Psoas muscle (tissue), 8 donors: ENCODE data around the gene PAX5. TPM values are rescaled to one million over a fixed set of nuclear protein-coding genes. Genes with fewer than 3 reads are reported as not detected.

Experiments used
- ATAC-seq, 4 donors: fragments of 200-7000 bp; cut with Tn5 transposase; one replicate each; pipeline ENCODE4 v1.9.1; 2020; ENCODE audit warnings: moderate library complexity in 3 of 4, mild to moderate bottlenecking in 2 of 4
- DNase-seq, 2 donors: peaks; one replicate each; pipeline ENCODE4 v3.0.0-alpha.2; 2020
- H3K27ac ChIP-seq: fragments of 200-600 bp; one replicate; pipeline ENCODE4 v1.8.0; 2022
- H3K27me3 ChIP-seq, 3 donors: fragments of 200-600 bp in 1 of 3; one replicate each; pipeline versions ENCODE4 v1.6.1 to v1.8.0; 2013 to 2022; ENCODE audit warnings: low read length in 2 of 3, mild to moderate bottlenecking in 2 of 3, moderate library complexity in 1 of 3; ENCODE audit not compliant: insufficient read depth in 3 of 3
- H3K36me3 ChIP-seq, 2 donors: fragments of 200-600 bp in 1 of 2; one replicate each; pipeline versions ENCODE4 v1.6.1 to v1.8.0; 2013 to 2022; ENCODE audit warnings: low read depth in 1 of 2, mild to moderate bottlenecking in 1 of 2, moderate library complexity in 1 of 2; ENCODE audit not compliant: insufficient read depth in 1 of 2
- H3K4me1 ChIP-seq: fragments of 200-600 bp; one replicate; pipeline ENCODE4 v1.8.0; 2022
- H3K4me3 ChIP-seq: fragments of 200-600 bp; one replicate; pipeline ENCODE4 v1.8.0; 2022; ENCODE audit warnings: mild to moderate bottlenecking
- H3K9me3 ChIP-seq: fragments of 200-600 bp; one replicate; pipeline ENCODE4 v1.8.0; 2022
- WGBS, 3 donors: extraction: QIAGEN DNeasy Blood & Tissue Kit; methylation state at CpG; one replicate each; pipeline versions ENCODE4 v1.1.6 to v1.1.7; 2013; 5-methylcytosine and 5-hydroxymethylcytosine counted together
- intact Hi-C, 2 donors: fragments of 100-400 bp; cut with DNase I; formaldehyde crosslinking; loops; one replicate each; pipeline versions ENCODE4 v1.11.0 to v1.14.2; 2022
- polyA plus RNA-seq, 3 donors: library from polyadenylated mRNA; stranded (reverse); fragments of 200-250 nt; gene quantifications; one replicate each; pipeline ENCODE4 v1.2.3, GENCODE V29; 2013
- total RNA-seq, 4 donors: library from RNA; stranded (reverse); fragmentation: NEBNext Ultra II Directional in 2 of 4; extraction: Animal tissue kit (Norgen Biotek cat#: 25700) in 2 of 4; gene quantifications; one replicate each; pipeline versions ENCODE4 v1.2.1 to v1.2.4, GENCODE V29; 2021 to 2023
- TF ChIP-seq, protein P1 (sequence below): fragments of 200-600 bp; IDR thresholded peaks from one replicate; pipeline ENCODE4 v1.8.0; 2022; ENCODE audit warnings: antibody characterized with exemption
- donor health status: healthy with polysubstance abuse.
- donor health status: DM: no; HTN: no; CAD: no; lungs with moderate emphysema.
- donor health status: Bipolar disorder and iron deficiency.
- donor health status: healthy.
- donor health status: DM: yes; HTN: yes; CAD: no.
- donor health status: DM: no; HTN: no; CAD: no.
- donor health status: DM: no; HTN: no; CAD: no.
- donor health status: DM: yes; HTN: yes; CAD: no.

The PAX5 gene
- total and polyA plus RNA-seq, 7 donors, result under 0.01 to 0.50 (median 0.06) TPM; not detected in 3

DNA sequence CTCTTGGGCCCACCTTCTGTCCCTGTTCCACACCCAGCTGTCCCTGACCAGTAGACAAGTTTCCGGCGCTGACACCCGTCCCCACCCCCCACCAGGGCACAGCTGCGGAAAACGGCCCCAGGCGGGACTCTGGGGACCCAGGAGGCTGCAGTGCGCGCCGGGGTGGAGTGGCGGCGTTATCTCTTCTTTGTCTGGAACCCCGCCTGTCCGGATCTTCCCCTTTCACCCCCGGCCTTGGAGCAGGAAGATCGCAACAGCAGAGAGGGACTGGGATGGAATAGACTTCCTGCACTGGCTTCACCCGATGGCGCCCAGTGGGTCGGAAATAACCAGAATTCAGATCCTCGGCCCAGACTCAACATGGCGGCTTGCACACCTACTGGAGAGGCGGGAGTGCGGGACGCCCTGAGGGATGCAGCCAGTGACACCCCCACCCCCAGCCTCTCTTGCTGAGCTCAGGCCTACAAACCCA lies 4.7 kb downstream of the PAX5 start:
- 2 to 4% (median 2%) methylated on average over 23 of the region's 23 CpGs for WGBS, 3 donors
- DNase-seq, result no peak
- no peak for ATAC-seq
- Histone ChIP-seq H3K9me3 (no peaks in the 10 kb centered on the region), H3K36me3 (no peaks in the 10 kb centered on the region), H3K27ac (no peak overlapping the region), H3K4me3 (peak overlapping the region; percentile 7), H3K27me3 (peaks cover 0 to 98% (median 69%) of the 10 kb centered on the region in 3 donors), H3K4me1 (peaks cover 33% of the 10 kb centered on the region)
- TF ChIP-seq, protein P1, sequence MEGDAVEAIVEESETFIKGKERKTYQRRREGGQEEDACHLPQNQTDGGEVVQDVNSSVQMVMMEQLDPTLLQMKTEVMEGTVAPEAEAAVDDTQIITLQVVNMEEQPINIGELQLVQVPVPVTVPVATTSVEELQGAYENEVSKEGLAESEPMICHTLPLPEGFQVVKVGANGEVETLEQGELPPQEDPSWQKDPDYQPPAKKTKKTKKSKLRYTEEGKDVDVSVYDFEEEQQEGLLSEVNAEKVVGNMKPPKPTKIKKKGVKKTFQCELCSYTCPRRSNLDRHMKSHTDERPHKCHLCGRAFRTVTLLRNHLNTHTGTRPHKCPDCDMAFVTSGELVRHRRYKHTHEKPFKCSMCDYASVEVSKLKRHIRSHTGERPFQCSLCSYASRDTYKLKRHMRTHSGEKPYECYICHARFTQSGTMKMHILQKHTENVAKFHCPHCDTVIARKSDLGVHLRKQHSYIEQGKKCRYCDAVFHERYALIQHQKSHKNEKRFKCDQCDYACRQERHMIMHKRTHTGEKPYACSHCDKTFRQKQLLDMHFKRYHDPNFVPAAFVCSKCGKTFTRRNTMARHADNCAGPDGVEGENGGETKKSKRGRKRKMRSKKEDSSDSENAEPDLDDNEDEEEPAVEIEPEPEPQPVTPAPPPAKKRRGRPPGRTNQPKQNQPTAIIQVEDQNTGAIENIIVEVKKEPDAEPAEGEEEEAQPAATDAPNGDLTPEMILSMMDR, result no peak
- intact Hi-C loops, result no loop called here

DNA sequence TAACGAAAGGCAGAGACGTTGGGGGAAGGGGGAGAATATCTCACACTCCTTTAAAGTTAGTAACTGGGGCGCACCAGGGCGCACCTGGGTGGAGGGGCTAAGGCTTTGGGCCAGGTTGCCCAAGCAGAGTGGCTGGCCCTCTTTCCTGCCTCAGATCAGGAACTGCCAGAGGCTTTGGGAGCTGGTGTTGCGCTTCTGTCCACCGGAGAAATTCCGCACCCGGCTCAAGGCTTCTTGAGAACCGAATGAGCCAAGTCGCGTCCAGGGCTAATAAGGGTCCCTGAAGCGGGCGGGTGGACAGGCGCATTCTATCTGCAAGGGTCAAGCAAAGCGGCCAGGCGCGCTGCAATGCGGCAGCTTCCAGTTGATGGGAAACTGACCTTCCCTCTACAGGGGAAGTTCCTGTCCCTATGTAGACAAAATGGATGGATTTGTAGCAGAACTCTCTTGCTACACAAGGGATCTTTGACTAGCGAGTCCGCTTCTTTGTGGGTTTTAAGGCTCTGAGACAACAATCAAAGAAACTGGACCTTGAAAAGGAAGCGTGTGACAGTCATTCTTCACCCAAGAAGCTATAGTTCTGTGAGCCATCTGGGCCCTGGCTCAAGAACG lies 5.5 kb downstream of the PAX5 start:
- intact Hi-C loops, result no loop called here
- Histone ChIP-seq H3K9me3 (no peaks in the 10 kb centered on the region), H3K27ac (no peak overlapping the region), H3K36me3 (no peaks in the 10 kb centered on the region), H3K27me3 (peaks cover 1 to 98% (median 71%) of the 10 kb centered on the region in 3 donors), H3K4me3 (no peak overlapping the region), H3K4me1 (peaks cover 30% of the 10 kb centered on the region)
- no peak for DNase-seq
- no peak for ATAC-seq
- WGBS, 3 donors, result 8 to 10% (median 9%) methylated on average over 22 of the region's 22 CpGs
- TF ChIP-seq, protein P1, result no peak

- peak overlapping the region; percentile 49 for H3K4me3 ChIP-seq
- H3K27me3 ChIP-seq, result peaks cover 3 to 98% (median 73%) of the 10 kb centered on the region in 3 donors
- H3K4me1 ChIP-seq, result peaks cover 30% of the 10 kb centered on the region
- no peak overlapping the region for H3K27ac ChIP-seq
- H3K9me3 ChIP-seq, result no peaks in the 10 kb centered on the region
- ATAC-seq (peak; percentile 98 to 100 (median 99)), DNase-seq (peak; percentile 87 to 91)
- intact Hi-C loops, result no loop called here
- WGBS, 3 donors, result 1 to 2% (median 2%) methylated on average over 38 to 58 of the region's 58 CpGs
- TF ChIP-seq, protein P1, result no peak
- no peaks in the 10 kb centered on the region for H3K36me3 ChIP-seq
Observed at GRCh38 chr9:37027582-37028419, 6.3 kb downstream of the PAX5 start.

DNA sequence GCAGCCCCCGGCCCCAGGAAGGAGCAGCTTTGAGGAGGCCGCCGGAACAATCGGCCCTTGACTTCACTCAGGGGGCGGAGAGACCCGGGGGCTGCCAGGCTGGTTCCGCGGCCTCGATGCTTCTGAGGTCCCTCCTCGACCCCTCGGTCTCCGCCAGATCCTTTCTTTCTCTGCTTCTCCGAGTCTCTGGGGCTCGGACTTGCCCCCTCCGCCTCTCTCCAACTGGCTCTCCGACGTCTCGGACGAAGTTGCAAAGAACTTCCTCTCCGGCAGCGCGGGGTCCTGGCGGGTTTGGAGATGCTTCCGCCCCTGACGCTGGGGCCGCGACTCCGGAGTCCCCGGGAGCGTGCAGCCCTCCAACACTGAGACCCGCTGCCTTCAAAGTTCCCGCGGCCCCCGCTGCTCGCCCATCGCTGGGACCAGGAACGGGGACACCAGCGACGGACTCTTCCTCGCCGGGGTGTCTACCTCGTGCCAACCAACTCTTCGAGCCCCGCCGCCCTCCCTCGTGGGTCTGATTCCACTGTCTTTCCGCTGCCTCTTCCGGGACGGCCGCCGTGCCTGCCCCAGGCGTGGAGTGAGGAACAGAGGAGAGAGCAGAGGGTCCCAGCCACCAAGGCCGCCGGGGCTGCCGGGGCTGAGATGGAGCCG lies 7.0 kb downstream of the PAX5 start:
- intact Hi-C loops, result no loop called here
- TF ChIP-seq, protein P1, result no peak
- Histone ChIP-seq H3K9me3 (no peaks in the 10 kb centered on the region), H3K27ac (no peak overlapping the region), H3K36me3 (no peaks in the 10 kb centered on the region), H3K4me3 (peak overlapping the region; percentile 49), H3K4me1 (peaks cover 30% of the 10 kb centered on the region), H3K27me3 (peaks cover 3 to 98% (median 73%) of the 10 kb centered on the region in 3 donors)
- DNase-seq (no peak), ATAC-seq (no peak)
- WGBS, 3 donors, result 1 to 2% (median 1%) methylated on average over 43 to 56 of the region's 56 CpGs
